GM19455 (cell line): ENCODE results near the gene PSMB5.

Source experiments
- ATAC-seq: cut with Tn5 transposase; IDR thresholded peaks from one replicate; pipeline ENCODE4 v1.9.1; 2021; ENCODE audit not compliant: unreplicated experiment

PSMB5 gene

DNA sequence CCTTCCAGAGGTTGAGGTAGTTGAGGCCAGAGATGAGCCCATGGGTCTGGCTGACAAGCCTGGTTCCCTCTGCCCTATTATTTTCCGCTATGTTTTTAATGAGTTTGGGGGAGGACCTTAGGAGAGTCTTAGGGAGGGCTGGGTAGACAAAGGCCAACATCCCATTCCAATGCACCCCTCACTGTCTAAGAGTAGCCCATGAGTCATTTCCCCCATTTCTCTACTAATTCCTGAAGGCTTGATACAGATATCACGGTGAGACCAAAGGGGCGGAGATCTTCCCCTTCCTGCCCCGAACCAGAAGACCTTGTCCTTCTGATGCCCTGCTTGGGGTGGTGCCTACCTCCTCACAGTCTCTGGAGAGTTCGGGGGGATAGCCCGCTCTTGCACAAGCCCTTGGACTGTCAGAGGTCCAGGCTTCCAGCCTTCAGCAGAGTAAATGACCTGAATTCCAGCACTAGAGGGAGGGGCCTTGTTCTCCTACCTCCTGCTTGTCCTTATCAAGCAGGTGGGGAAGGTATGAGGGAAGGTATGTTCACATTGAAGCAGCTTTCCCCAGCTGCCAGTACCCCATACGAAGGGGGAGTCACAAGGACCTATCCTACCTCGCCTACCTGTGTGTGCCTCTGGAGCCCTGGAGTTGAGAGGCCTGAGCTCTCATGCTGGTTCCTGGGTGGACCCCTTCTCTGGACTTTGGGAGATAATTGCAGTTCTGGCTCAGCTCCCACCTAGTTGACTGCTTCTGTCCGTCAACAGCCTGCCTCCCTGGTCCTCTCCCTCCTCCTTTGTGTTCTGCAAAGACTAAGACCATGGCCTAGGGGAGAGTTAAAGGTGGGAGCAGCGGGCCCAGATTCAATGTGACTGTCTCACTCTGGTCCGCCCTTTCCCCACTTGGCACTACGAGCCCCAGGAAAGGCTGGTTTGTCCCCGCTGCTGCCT is 11.0 kb upstream of the PSMB5 start:
- ATAC-seq: no peak

DNA sequence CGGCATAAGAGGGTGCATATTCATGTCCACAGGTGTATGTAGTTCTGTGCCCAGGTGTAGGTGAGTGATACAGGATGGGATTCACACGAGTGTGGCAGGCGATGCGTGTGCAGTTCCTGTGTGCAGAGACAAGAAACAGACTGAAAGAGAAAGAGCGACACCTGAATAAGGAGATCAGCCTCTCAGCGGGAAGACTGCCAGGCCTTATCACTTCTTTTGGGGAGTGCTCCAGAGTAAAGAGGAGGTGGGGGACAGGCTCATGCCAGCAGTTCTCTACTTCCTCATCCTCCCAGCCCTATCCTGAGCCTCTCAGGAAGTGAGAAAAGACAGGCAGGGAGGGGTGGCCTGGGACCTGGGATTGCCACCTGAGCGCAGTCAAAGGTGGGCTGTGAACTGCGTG is 10.1 kb upstream of the PSMB5 start:
- no peak for ATAC-seq

DNA sequence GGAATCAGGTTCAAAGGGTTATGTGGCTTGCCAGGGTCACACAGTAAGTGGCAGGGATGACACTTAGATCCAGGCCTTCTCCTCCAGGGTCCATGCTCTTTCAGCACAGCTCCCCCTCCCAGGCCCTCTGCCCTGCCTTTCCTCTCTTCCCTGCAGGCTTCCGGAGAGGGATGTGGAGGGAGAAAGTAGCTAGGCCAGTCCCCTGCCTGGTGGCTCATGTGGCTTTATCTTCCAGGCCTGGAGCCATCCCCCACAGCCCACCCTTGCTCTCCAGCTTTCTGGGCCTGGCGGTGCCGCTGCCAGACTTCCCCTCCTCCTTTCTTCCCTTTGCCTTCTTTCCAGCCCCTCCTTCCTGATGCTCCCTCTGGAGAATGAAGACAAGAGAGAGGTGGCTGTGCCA is 9.1 kb upstream of the PSMB5 start:
- no peak for ATAC-seq

DNA sequence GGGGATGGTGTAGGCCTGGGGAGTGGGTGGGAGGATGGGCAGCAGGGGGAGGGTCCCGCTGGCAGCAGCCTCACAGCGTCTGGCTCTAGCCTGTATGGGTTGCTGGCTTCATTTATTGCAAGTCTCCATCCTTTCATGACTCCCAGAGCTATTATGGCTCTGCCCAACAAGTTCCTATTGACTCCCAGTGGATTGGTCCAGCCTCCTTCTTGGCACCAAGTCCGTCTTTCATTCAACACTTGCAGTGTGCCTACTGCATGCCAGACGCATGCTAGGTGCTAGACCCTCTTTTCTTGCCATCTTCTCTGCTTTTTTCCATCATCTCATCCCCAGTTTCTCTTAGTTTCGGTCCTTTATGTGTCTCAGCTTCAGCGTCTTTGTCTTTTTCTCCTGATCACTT is 8.4 kb upstream of the PSMB5 start:
- ATAC-seq: no peak

DNA sequence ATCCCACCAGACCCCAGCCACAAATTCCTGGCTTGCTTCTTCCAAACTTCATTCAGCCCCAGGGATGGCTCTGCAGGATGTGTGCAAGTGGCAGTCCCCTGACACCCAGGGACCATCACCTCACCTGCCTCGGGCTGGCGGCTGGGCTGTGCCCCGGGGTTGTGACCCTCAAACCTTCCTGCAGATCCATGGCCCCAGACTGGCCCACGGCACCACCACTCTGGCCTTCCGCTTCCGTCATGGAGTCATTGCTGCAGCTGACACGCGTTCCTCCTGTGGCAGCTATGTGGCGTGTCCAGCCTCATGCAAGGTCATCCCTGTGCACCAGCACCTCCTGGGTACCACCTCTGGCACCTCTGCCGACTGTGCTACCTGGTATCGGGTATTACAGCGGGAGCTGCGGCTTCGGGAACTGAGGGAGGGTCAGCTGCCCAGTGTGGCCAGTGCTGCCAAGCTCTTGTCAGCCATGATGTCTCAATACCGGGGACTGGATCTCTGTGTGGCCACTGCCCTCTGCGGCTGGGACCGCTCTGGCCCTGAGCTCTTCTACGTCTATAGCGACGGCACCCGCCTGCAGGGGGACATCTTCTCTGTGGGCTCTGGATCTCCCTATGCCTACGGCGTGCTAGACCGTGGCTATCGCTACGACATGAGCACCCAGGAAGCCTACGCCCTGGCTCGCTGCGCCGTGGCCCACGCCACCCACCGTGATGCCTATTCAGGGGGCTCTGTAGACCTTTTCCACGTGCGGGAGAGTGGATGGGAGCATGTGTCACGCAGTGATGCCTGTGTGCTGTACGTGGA is 7.7 kb upstream of the PSMB5 start, which contains the start of gene PSMB11:
Gene PSMB11, plus strand, starts transcription at position 51 of the 804 bp plus-strand sequence. Its CDS starts 14 bp downstream, at position 65.
- ATAC-seq: no peak

DNA sequence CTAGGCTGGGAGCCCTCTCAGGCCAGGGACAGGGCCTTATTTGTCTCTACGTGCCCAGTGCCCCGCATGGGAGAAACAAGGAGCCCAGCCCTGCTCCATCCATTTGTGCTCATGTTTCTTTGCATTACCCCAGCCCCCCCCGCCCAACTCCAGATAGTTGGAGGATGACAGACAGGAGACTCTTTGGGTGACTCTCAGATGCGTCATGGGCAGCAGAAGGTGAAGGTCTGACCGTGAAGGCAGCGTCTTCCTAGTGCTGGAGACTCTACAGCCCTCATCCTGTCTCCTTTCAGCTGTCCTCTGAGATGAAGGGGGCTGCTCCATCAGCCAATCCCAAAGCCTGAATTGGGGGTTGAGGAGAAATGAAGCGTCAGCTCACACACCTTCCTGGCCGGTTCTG is 7.0 kb upstream of the PSMB5 start:
- no peak for ATAC-seq

DNA sequence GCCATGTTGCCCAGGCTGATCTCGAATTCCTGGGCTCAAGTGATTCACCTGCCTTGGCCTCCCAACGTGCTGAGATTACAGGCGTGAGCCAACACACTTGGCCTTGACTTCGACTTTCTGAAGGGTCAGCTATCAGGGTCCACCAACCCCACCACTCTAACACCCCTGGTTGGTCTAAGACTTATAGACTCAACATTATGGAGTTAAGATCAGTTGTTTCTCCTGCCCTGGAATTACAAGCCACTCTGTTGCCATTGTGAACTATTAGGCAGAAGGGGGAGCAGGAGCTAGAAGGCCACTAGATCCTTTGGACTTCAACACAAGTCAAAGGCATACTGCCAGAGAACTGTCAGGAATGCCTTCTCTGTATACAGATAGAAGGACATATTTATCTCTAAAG is 5.4 kb upstream of the PSMB5 start:
- no peak for ATAC-seq

DNA sequence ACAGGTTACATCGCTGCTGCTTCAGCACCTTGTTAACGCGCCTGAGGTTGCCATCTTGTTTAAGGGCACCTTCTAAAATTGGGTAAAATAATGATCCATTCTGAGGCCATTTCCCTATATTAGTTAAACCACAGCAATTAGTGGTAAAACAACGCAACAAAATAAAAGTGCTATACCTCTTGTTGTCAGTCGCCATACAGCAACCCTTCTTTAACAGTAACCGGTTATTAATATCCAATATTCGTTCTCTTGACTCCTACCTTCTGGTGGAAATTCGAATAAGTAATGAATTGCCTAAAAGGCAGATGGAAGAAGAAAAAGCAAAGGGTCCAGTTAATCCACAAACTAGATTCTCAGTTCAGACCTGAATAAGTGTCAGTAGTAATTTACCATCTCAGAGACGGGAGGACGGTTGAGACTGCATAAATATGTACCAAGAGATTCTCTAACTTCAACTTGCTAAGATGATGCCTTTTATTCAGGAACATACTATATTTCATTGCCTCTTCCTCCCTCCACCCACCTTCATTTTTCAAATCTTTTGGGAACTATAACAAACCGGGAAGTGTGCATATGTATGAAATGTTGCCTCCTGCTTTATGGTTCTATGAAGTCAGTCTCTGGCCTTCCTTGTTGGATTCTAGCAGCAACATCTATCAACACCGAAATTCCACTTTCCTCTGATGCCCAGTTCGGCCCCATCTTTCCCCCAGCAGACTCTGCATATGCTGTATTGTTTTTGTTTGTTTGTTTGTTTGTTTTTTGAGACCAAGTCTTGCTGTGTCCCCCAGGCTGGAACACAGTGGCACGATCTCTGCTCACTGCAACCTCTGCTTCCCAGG is 824 bp upstream of the PSMB5 start:
- ATAC-seq: no peak

DNA sequence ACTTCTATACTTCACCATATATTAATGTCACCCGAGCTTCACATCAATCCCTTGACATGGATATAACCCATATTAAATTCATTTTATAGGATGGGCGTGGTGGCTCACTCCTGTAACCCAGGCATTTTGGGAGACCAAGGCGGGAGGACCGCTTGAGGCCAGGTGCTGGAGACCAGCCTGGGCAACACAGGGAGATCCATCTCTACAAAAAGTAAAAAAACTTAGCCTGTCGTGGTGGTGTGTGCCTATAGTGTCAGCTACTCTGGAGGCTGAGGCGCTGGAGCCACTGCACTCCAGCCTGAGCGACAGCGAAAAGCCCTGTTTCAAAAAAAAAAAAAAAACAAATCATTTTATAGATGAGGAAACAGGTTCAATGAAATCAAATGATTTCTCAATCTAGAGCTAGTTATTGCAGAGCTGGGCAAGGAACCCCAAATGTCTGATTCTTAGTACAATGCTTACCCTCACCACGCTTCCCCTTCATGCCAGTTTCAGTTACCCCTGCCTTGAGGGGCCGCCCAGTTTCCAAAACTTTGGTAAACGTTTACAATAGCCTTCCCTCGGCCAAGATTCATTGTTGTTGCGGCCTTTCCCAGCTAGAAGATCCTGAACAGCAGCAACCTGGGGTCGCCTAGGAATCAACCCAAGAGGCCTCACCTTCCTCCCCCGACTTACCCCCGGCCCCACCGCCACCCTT is 751 bp downstream of the PSMB5 start:
- no peak for ATAC-seq

DNA sequence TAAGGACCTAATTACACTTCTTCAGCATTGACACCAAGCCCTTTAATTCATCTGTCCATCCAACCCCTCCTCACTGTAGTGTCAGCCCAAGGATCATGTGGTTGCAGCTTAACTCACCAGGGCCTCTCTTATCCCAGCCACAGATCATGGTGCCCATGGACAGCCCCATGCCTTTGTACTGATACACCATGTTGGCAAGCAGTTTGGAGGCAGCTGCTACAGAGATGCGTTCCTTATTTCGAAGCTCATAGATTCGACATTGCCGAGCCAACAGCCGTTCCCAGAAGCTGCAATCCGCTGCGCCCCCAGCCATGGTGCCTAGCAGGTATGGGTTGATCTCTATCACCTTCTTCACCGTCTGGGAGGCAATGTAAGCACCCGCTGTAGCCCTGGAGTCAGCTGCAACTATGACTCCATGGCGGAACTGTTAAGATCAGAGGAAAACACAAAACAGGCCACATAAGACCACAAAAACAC is 1.4 kb downstream of the PSMB5 start:
- ATAC-seq: no peak

DNA sequence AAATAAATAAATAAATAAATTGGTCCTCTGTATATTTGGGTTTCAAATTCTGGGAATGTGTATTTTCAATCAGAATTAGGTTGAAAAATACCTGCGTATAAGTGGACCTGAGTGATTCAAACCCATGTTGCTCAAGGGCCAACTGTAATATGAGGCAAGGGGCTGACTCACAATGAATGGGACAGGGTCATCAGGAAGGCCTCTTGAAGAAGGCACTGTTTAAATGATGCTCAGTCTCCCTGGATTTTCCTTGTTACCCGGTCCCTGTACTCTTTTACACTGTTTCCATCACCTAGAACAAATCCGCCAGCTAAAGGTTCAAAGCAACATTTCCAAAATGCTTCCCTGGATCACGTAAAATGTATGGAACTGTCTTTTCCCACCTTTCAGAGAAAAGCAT is 3.8 kb downstream of the PSMB5 start:
- ATAC-seq: no peak

DNA sequence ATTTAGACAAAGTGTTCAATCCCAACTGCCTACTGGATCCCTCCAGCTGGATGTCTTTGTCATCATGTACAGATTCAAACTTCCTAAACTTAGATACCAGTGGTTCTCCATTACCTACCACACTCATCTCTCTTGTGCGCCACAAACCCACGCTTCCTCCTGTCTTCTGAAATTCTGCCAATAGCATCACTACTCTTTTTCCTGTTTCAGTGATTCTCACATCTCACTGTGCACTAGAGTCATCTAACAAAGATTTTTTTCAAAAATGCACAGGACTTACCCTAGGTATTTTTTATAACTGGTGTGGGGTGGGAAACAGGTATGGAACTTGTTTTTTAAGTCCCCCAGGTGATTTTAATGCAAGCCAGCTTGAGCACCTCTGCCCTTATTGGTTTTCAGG is 5.9 kb downstream of the PSMB5 start:
- no peak for ATAC-seq

DNA sequence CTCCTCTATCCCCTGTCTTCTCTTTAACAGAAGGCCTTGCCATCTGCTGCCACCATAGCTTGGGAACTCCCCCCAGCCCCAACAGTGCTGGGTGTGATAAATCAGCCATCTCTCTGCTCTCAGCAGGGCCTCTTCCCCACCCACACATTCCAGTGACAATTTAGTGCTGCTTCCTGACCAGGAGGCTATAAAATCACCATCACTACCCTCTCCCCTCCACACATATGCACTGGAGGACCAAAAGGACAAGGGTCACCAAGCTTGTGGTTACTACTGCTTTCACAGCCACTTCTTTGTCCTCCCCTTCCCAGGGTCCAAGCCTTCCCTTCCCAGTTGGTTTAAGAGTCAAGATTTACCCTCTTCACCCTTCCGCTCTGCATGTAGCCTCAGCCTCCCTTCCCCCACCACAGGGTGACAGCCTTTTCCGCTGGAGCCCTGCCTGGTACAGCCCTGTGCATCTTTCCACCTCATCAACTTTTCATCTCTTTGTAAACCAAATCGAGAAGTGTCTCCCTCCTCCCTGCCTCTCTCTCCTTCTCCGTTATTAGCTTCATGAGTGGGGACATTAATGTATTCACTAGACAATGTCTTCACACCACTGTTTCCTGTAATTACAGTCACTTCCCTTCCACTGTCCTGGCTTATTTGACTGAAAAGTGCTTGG is 9.4 kb downstream of the PSMB5 start:
- ATAC-seq: no peak

DNA sequence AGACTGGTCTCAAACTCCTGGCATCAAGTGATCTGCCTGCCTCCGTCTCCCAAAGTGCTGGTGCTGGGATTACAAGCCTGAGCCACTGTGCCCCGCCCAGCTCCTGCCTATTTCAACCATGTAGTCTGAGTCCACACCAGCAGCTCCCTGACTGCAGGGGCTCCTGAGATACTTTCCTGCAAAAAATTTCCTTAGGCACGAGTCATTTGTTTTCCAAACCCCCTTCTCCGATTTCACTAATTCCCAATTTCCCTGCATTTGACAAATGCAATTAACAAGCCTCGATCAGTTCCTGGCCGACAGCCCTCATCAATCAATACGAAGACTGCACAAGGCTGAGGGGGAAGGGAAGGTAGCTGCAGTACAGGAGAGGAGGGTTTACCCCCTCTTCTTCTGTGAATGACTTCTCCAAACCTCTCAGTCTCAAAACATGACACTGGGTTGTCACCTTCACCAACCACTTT is 10.1 kb downstream of the PSMB5 start:
- no peak for ATAC-seq

DNA sequence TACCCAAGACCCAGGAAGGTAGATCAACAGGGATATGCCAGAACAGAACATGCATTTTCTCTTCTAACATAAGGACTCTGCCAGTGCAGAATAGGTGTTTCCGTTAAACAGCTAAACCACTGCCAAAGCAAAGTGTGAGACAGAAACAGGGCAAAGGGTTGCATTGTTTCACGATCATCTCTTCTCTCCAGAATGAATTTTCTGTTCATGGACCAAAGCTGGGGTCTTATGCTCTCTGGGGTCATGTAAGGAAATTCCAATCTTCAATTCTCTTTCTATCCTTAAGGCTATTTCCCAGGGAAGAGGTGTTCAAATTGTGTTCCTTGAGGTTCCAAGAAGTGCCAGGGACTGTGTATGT is 10.9 kb downstream of the PSMB5 start:
- ATAC-seq: no peak

DNA sequence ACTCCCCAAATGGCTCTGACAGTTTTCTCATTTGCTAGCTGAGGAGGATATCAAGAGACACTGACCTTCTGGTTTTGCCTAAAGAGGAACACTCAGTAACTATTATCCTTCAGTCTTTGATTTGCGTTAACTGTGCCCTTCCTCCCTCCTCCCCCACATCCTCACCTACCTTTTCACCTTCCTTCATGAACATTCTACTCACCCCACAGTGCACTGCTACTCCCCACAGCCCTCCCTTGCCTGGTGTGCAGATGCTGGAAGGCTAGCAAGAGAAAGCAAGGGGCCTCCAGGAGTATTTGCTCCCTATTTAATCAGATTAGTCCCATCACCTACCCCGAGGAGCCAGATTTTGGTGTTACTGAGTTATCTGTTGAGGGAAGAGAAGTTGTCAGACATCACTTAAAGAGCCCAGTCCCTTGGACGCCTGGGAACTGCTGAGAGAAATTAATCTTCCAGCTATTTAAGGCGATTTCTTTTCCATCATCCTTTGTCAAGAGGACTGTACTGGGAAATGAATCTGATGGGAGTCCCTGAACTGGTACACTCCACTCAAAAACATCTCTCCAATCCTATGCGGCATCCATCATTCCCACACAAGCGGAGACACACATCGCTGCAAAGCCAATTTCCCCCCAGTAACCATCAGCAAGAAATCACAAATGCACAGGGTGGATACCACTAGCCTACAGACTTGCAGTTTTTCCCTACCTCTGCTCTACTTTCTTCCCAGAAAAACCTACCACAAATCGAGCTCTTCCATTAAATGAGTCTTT is 11.5 kb downstream of the PSMB5 start:
- ATAC-seq: no peak

DNA sequence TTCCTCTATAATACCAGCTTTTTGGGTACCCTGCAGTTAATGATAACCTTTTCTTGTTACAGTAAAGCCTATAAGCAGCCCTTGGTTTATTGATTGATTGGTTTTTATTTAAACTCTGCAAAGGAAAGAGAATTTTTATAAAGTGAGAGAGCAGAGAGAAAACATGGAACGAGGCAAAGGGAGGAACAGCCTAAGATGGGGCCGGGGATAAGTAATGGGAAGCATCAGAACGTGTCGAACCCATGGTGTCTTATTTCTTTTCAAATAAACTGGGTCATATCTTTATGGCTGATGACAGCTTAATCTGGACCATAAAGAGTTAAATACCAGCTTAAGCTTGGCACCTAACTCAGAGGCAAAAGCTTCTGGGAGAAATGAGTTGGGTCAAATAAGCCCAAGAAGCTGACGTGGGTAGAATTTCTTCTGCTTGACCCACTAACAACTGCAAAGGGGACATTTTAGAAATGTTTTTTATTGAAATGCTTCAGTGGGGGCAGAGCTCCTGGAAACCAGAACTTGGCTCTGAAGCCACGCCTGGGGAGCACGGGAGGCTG is 12.7 kb downstream of the PSMB5 start:
- ATAC-seq: no peak

DNA sequence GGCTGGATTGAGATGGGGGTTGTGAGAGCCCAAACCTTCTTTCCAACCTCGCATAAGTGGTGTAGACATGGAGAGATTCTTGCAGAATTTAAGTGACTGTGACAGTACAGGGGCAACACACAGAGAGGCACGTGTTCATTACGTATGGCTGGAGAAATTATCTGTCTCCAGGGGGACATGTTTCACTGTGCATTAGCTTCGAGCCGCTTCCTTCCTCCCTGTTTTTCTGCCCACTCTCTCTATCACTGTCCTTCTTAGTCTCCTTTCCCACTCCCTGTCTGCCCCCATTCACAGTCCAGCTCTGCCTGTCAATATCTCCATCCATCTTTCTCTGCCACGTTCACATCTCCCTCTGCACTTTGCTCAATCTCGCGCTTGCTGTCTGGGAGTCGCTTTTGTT is 13.3 kb downstream of the PSMB5 start:
- ATAC-seq: no peak
